OCI-LY7 (cell line): Measurements from ENCODE around the gene IL25. TPM values are rescaled to one million over a fixed set of nuclear protein-coding genes. Genes with fewer than 3 reads are reported as not detected.
"Not testable (repeated sequence)": the region's sequence is repeated elsewhere in the genome, so short reads cannot be mapped to it uniquely, and the experiment has no call there.

ENCODE experiments used
- BruUV-seq: library from RNA; stranded (reverse); fragments of 400-500 nt; replicated peaks from 2 replicates; lab custom pipeline; 2021; lab: Mats Ljungman, UMichigan
- CTCF ChIA-PET: fragments of 300-600 bp; sonication (Branson Sonifier 250); formaldehyde crosslinking; loops from one replicate; lab custom pipeline; 2022; ENCODE audit warnings: antibody characterized with exemption; ENCODE audit not compliant: unreplicated experiment; lab: Charles Lee
- POLR2A ChIA-PET: fragments of 300-600 bp; sonication (Branson Sonifier 250); formaldehyde crosslinking; loops from one replicate; lab custom pipeline; 2022; ENCODE audit warnings: antibody characterized with exemption; lab: Charles Lee
- DNase-seq: peaks from one replicate; pipeline ENCODE4 v3.0.0-alpha.2; 2015; ENCODE audit warnings: low spot score
- H2AFZ ChIP-seq: fragments of 200-600 bp; sonication (generic), shearing (Covaris generic); 2 replicates; pipeline ENCODE4 v1.6.1; 2014; ENCODE audit warnings: mild to moderate bottlenecking, antibody characterized with exemption, low read length, moderate library complexity
- H3K27ac ChIP-seq: fragments of 200-600 bp; sonication (generic); 2 replicates; pipeline ENCODE4 v1.5.1; 2014; ENCODE audit warnings: mixed run types, low read depth, mild to moderate bottlenecking, moderate library complexity, low read length, inconsistent platforms; ENCODE audit not compliant: poor library complexity, severe bottlenecking
- H3K36me3 ChIP-seq: fragments of 200-600 bp; sonication (generic); 2 replicates; pipeline ENCODE4 v1.6.1; 2014; ENCODE audit warnings: mild to moderate bottlenecking, antibody characterized with exemption, low read length, moderate library complexity, mixed read lengths; ENCODE audit not compliant: insufficient read depth
- H3K4me1 ChIP-seq: fragments of 200-600 bp; sonication (generic); 2 replicates; pipeline ENCODE4 v1.5.1; 2014; ENCODE audit warnings: mild to moderate bottlenecking, low read length; ENCODE audit not compliant: insufficient read depth, poor library complexity, severe bottlenecking
- H3K4me2 ChIP-seq: fragments of 200-600 bp; sonication (generic); 2 replicates; pipeline ENCODE4 v1.6.1; 2014; ENCODE audit warnings: mild to moderate bottlenecking, low read length
- H3K4me3 ChIP-seq: fragments of 200-600 bp; sonication (generic); 2 replicates; pipeline ENCODE4 v1.5.1; 2014; ENCODE audit warnings: mild to moderate bottlenecking, low read depth, low read length; ENCODE audit not compliant: poor library complexity, severe bottlenecking
- H3K79me2 ChIP-seq: fragments of 200-600 bp; sonication (generic); 2 replicates; pipeline ENCODE4 v1.6.1; 2016; ENCODE audit warnings: low read depth, mild to moderate bottlenecking, low read length, moderate library complexity, mixed read lengths; ENCODE audit not compliant: insufficient read depth
- H3K9me2 ChIP-seq: fragments of 200-600 bp; sonication (generic); 2 replicates; pipeline ENCODE4 v1.6.1; 2016; ENCODE audit warnings: mild to moderate bottlenecking, low read length, mixed read lengths; ENCODE audit not compliant: insufficient read depth
- H3K9me3 ChIP-seq: fragments of 200-600 bp; sonication (generic); 2 replicates; pipeline ENCODE4 v1.6.1; 2014; ENCODE audit warnings: mild to moderate bottlenecking, mixed run types, low read length, mixed read lengths
- H4K20me1 ChIP-seq: fragments of 200-600 bp; sonication (generic); 2 replicates; pipeline ENCODE4 v1.6.1; 2014; ENCODE audit warnings: mild to moderate bottlenecking, antibody characterized with exemption, low read length, moderate library complexity, mixed read lengths; ENCODE audit not compliant: insufficient read depth
- CTCF ChIP-seq: fragments of 200-600 bp; sonication (generic); conservative IDR thresholded peaks from 2 replicates; pipeline ENCODE4 v1.5.1; 2014; ENCODE audit warnings: mild to moderate bottlenecking, antibody characterized with exemption, low read length, moderate library complexity, mixed read lengths
- EZH2phosphoT487 ChIP-seq: fragments of 200-600 bp; sonication (generic); IDR thresholded peaks from 2 replicates; pipeline ENCODE4 v1.6.1; 2018; ENCODE audit warnings: low read depth, borderline replicate concordance, mild to moderate bottlenecking, mixed run types, antibody characterized with exemption, low read length, moderate library complexity, mixed read lengths
- intact Hi-C: fragments of 100-400 bp; cut with micrococcal nuclease; formaldehyde crosslinking; loops from one replicate; pipeline ENCODE4 v1.10.0; 2022; ENCODE audit not compliant: unreplicated experiment
- total RNA-seq, 2 experiments: library from RNA; depleted of rRNA in 1 of 2; stranded (reverse); fragments of >200 nt in 1 of 2; shearing (Covaris generic) in 1 of 2; gene quantifications; 2 replicates each; pipeline ENCODE4 v1.2.3, GENCODE V29; 2014 to 2022

The IL25 gene
- total RNA-seq, 2 experiments from 2014 or later: not detected

DNA sequence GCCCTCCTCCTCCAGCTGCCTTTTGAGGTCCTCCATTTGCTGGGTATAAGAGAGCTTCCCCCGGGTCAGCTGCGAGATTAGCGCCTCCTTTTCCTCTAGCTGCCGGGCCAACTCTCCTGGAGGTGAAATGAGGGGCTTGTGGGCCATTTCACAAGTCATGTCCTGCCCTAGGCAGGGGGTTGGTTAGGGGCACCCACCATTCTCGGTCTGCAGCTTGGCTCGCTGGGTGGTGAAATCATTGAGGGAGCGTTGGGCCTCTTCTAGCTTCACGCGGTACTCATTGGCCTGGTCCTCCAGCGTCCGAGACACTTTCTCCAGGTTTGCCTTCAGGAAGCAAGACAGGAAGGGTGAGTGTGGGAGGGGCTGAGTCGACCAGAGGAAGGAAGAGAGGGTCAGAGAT lies 16.8 kb downstream of the IL25 start:
- Histone ChIP-seq H3K4me2 (no peak overlapping the region), H3K36me3 (no peaks in the 10 kb centered on the region), H2AFZ (no peak overlapping the region), H3K4me1 (no peaks in the 10 kb centered on the region), H3K27ac (no peak overlapping the region), H3K9me3 (no peaks in the 10 kb centered on the region), H3K79me2 (no peaks in the 10 kb centered on the region), H3K9me2 (no peaks in the 10 kb centered on the region), H4K20me1 (no peaks in the 10 kb centered on the region), H3K4me3 (no peak overlapping the region)
- no TSS peak for BruUV-seq
- intact Hi-C loops: no loop called here
- no peak for DNase-seq
- CTCF ChIA-PET: no interaction called here
- TF ChIP-seq CTCF (no peak), EZH2phosphoT487 (no peak)
- POLR2A ChIA-PET: interaction anchor here (0.7 kb wide), 1 partner anchor 693 kb away, joined by 3 read pairs; no protein-coding TSS in a partner anchor

DNA sequence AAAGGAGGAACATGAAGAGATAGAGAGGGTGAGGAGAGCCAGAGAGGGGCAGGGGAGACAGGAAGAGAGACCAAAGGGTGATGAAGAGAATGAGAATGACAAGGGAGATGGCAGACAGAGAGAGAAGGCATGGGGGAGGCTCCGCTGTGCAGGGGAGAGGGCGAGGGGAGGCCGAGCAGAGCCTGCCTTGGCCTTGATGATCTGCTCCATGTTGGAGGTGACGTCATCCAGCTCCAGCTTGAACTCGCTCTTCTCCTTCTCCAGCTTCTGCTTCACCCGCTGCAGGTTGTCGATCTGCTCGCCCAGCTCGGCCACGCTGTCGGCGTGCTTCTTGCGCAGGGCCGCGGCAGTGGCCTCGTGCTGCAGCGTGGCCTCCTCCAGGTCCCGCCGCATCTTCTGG lies 17.3 kb downstream of the IL25 start:
- H2AFZ ChIP-seq, DNase-seq, H3K4me2 ChIP-seq, H3K9me2 ChIP-seq, H3K4me3 ChIP-seq, intact Hi-C loops, H3K79me2 ChIP-seq, H3K36me3 ChIP-seq, H3K9me3 ChIP-seq, POLR2A ChIA-PET, H3K4me1 ChIP-seq, H4K20me1 ChIP-seq, H3K27ac ChIP-seq, BruUV-seq: not testable (repeated sequence)
- CTCF ChIA-PET: interaction anchor here (0.5 kb wide), 1 partner anchor 20 kb away, joined by 3 read pairs; no protein-coding TSS in a partner anchor

GRCh38 chr14:23392613-23393012 lies 20.0 kb downstream of the IL25 start:
- H2AFZ ChIP-seq: no peak overlapping the region
- no peaks in the 10 kb centered on the region for H3K4me1 ChIP-seq
- BruUV-seq: no TSS peak
- CTCF ChIA-PET: no interaction called here
- no peak for DNase-seq
- no peaks in the 10 kb centered on the region for H3K9me2 ChIP-seq
- intact Hi-C loops: no loop called here
- TF ChIP-seq CTCF (no peak), EZH2phosphoT487 (no peak)
- H3K4me2 ChIP-seq: no peak overlapping the region
- no peaks in the 10 kb centered on the region for H4K20me1 ChIP-seq
- no peak overlapping the region for H3K27ac ChIP-seq
- no peak overlapping the region for H3K4me3 ChIP-seq
- POLR2A ChIA-PET: no interaction called here
- H3K36me3 ChIP-seq: no peaks in the 10 kb centered on the region
- H3K9me3 ChIP-seq: no peaks in the 10 kb centered on the region
- no peaks in the 10 kb centered on the region for H3K79me2 ChIP-seq
